ENCODE data around the gene TTN.

Gene TTN

GRCh38 chr2:178723786-178724346 lies 83.4 kb downstream of the TTN start:
- no peak for TF ChIP-seq CTCF (IDR thresholded peaks at IDR 0.05; ENCODE audit: control extremely low read depth, extremely low read depth, low read depth, missing control alignments)
- ChIA-PET POLR2A (no interaction called here), CTCF (interaction anchor here (1.2 to 2.4 kb wide), 3 partner anchors 14 to 23 kb away, joined by 3 to 13 read pairs (median 4); no protein-coding TSS in a partner anchor)
- no peak for DNase-seq (ENCODE audit: extremely low spot score)

- CTCF ChIA-PET, result interaction anchor here (1.4 kb wide), 1 partner anchor 15 kb away, joined by 3 read pairs; no protein-coding TSS in a partner anchor
These were observed 84.9 kb downstream of the TTN start for GRCh38 chr2:178722296-178722695.

GRCh38 chr2:178718988-178719387 lies 88.2 kb downstream of the TTN start:
- POLR2A ChIA-PET, result interaction anchor here (0.5 kb wide), 1 partner anchor 35 kb away, joined by 3 read pairs; no protein-coding TSS in a partner anchor
- CTCF ChIA-PET, result interaction anchor here (1.7 kb wide), 1 partner anchor 10 kb away, joined by 3 read pairs; no protein-coding TSS in a partner anchor
- no peak for TF ChIP-seq CTCF (IDR thresholded peaks at IDR 0.05; ENCODE audit: control extremely low read depth, extremely low read depth, low read depth, missing control alignments)
- DNase-seq (ENCODE audit: extremely low spot score), result no peak

More at GRCh38 chr2:178722296-178722695, 84.9 kb downstream of the TTN start:
- POLR2A ChIA-PET, result no interaction called here
- no peak for TF ChIP-seq CTCF (IDR thresholded peaks at IDR 0.05; ENCODE audit: control extremely low read depth, extremely low read depth, low read depth, missing control alignments)
- DNase-seq (ENCODE audit: extremely low spot score), result no peak

- TF ChIP-seq CTCF (IDR thresholded peaks at IDR 0.05; ENCODE audit: control extremely low read depth, extremely low read depth, low read depth, missing control alignments), result no peak
- ChIA-PET CTCF (interaction anchor here (1.3 to 1.7 kb wide), 2 partner anchors 10 to 16 kb away, joined by 3 read pairs; no protein-coding TSS in a partner anchor), POLR2A (no interaction called here)
- no peak for DNase-seq (ENCODE audit: extremely low spot score)
These were observed 88.9 kb downstream of the TTN start for GRCh38 chr2:178718283-178718682.

- no peak for DNase-seq (ENCODE audit: extremely low spot score)
- no peak for TF ChIP-seq CTCF (IDR thresholded peaks at IDR 0.05; ENCODE audit: control extremely low read depth, extremely low read depth, low read depth, missing control alignments)
- CTCF ChIA-PET, result interaction anchor here (3.3 kb wide), 1 partner anchor 16 kb away, joined by 14 read pairs; no protein-coding TSS in a partner anchor
- POLR2A ChIA-PET, result no interaction called here
These were observed 90.8 kb downstream of the TTN start for GRCh38 chr2:178716394-178716793.

- DNase-seq (ENCODE audit: extremely low spot score), result no peak
- POLR2A ChIA-PET, result no interaction called here
- TF ChIP-seq CTCF (IDR thresholded peaks at IDR 0.05; ENCODE audit: control extremely low read depth, extremely low read depth, low read depth, missing control alignments), result no peak
- CTCF ChIA-PET, result interaction anchor here (3.3 kb wide), 1 partner anchor 15 kb away, joined by 14 read pairs; no protein-coding TSS in a partner anchor
These were observed 91.9 kb downstream of the TTN start for GRCh38 chr2:178715366-178715765.
